ENCODE measurements around the gene ZBTB20. TPM values are rescaled to one million over a fixed set of nuclear protein-coding genes. Genes with fewer than 3 reads are reported as not detected.

Gene ZBTB20
- total and polyA plus RNA-seq, 4 donors, result 0.88 to 83.2 (median 20.4) TPM

DNA sequence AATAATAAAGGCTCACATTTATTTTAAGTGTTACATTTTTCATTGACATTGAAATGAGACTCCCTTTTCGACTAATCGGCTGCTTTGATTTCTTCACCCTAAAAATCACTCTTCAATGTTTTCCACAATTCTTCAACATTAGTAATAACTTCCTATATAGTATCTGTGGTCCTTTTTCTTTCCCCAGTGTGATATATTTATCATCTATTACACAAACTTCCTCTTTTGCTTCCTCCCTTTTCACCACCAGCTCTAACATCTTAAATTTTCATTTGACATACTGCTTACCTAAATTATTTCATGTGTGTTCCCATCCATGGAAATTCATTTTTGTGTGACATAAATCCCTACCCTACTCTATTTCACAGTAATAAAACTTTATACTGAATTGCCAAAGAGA, 608.9 kb downstream of the ZBTB20 start:
- TF ChIP-seq MAX (IDR thresholded peaks at IDR 0.05) (no peak), FOXA1 (IDR thresholded peaks at IDR 0.05) (no peak), SP1 (IDR thresholded peaks at IDR 0.05) (no peak), EGR1 (IDR thresholded peaks at IDR 0.05; ENCODE audit: low read depth in 2 of 2) (no peak), RAD21 (IDR thresholded peaks at IDR 0.05) (no peak), JUND (IDR thresholded peaks at IDR 0.05) (no peak), GABPA (IDR thresholded peaks at IDR 0.05 in 1 of 2, conservative IDR thresholded peaks at IDR 0.05 in 1 of 2) (no peak), FOXA2 (IDR thresholded peaks at IDR 0.05) (no peak), TAF1 (conservative IDR thresholded peaks at IDR 0.05) (no peak), REST (IDR thresholded peaks at IDR 0.05) (no peak)
- TF ChIP-seq, protein P1, sequence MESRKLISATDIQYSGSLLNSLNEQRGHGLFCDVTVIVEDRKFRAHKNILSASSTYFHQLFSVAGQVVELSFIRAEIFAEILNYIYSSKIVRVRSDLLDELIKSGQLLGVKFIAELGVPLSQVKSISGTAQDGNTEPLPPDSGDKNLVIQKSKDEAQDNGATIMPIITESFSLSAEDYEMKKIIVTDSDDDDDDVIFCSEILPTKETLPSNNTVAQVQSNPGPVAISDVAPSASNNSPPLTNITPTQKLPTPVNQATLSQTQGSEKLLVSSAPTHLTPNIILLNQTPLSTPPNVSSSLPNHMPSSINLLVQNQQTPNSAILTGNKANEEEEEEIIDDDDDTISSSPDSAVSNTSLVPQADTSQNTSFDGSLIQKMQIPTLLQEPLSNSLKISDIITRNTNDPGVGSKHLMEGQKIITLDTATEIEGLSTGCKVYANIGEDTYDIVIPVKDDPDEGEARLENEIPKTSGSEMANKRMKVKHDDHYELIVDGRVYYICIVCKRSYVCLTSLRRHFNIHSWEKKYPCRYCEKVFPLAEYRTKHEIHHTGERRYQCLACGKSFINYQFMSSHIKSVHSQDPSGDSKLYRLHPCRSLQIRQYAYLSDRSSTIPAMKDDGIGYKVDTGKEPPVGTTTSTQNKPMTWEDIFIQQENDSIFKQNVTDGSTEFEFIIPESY (IDR thresholded peaks at IDR 0.05), result no peak
- TF ChIP-seq, protein P2, sequence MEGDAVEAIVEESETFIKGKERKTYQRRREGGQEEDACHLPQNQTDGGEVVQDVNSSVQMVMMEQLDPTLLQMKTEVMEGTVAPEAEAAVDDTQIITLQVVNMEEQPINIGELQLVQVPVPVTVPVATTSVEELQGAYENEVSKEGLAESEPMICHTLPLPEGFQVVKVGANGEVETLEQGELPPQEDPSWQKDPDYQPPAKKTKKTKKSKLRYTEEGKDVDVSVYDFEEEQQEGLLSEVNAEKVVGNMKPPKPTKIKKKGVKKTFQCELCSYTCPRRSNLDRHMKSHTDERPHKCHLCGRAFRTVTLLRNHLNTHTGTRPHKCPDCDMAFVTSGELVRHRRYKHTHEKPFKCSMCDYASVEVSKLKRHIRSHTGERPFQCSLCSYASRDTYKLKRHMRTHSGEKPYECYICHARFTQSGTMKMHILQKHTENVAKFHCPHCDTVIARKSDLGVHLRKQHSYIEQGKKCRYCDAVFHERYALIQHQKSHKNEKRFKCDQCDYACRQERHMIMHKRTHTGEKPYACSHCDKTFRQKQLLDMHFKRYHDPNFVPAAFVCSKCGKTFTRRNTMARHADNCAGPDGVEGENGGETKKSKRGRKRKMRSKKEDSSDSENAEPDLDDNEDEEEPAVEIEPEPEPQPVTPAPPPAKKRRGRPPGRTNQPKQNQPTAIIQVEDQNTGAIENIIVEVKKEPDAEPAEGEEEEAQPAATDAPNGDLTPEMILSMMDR (IDR thresholded peaks at IDR 0.05; ENCODE audit: low read depth, low read length, missing input control), result no peak
- WGBS, result 78% methylated on average over 2 of the region's 2 CpGs

GRCh38 chr3:114528517-114528916, 618.6 kb downstream of the ZBTB20 start:
- H3K4me3 ChIP-seq (ENCODE audit: low read depth in 1 of 3, low read length in 3 of 3), result no peak overlapping the region
- no peak for DNase-seq (ENCODE audit: low spot score)
- H3K27me3 ChIP-seq (ENCODE audit: control insufficient read depth in 4 of 4, insufficient read depth in 4 of 4, low read length in 3 of 4), result no peaks in the 10 kb centered on the region
- no peak overlapping the region for H3K9ac ChIP-seq (ENCODE audit: low read depth in 1 of 2, low read length in 2 of 2)
- no peak overlapping the region for H3K27ac ChIP-seq (ENCODE audit: low read depth in 1 of 2, low read length in 2 of 2)
- WGBS, result 87% methylated on average over 3 of the region's 3 CpGs
- H3K4me1 ChIP-seq (ENCODE audit: control insufficient read depth in 4 of 4, insufficient read depth in 4 of 4, low read length in 3 of 4), result no peaks in the 10 kb centered on the region
- H3K9me3 ChIP-seq (ENCODE audit: control insufficient read depth in 4 of 4, low read length in 3 of 4), result no peaks in the 10 kb centered on the region
- H3K36me3 ChIP-seq (ENCODE audit: control insufficient read depth in 4 of 4, insufficient read depth in 3 of 4, low read depth in 1 of 4, low read length in 3 of 4), result peaks cover 0 to 10% (median 0%) of the 10 kb centered on the region in 4 donors
- TF ChIP-seq FOXA1 (IDR thresholded peaks at IDR 0.05) (no peak), NR2F2 (IDR thresholded peaks at IDR 0.05) (no peak), HNF4A (conservative IDR thresholded peaks at IDR 0.05) (no peak), RXRA (IDR thresholded peaks at IDR 0.05) (no peak), GABPA (IDR thresholded peaks at IDR 0.05 in 1 of 2, conservative IDR thresholded peaks at IDR 0.05 in 1 of 2) (no peak), HNF4G (IDR thresholded peaks at IDR 0.05) (no peak), JUND (IDR thresholded peaks at IDR 0.05) (no peak), FOXA2 (IDR thresholded peaks at IDR 0.05) (no peak), TAF1 (conservative IDR thresholded peaks at IDR 0.05) (no peak), MAX (IDR thresholded peaks at IDR 0.05) (no peak), REST (IDR thresholded peaks at IDR 0.05) (no peak), SP1 (IDR thresholded peaks at IDR 0.05) (no peak), RAD21 (IDR thresholded peaks at IDR 0.05) (no peak), YY1 (IDR thresholded peaks at IDR 0.05) (no peak)
- TF ChIP-seq, protein P2 (IDR thresholded peaks at IDR 0.05; ENCODE audit: low read depth, low read length, missing input control), result no peak

More for the DNA sequence above, 608.9 kb downstream of the ZBTB20 start:
- Histone ChIP-seq H3K36me3 (ENCODE audit: control insufficient read depth in 4 of 4, insufficient read depth in 3 of 4, low read depth in 1 of 4, low read length in 3 of 4) (no peaks in the 10 kb centered on the region), H3K4me1 (ENCODE audit: control insufficient read depth in 4 of 4, insufficient read depth in 4 of 4, low read length in 3 of 4) (no peaks in the 10 kb centered on the region), H3K27me3 (ENCODE audit: control insufficient read depth in 4 of 4, insufficient read depth in 4 of 4, low read length in 3 of 4) (no peaks in the 10 kb centered on the region), H3K27ac (ENCODE audit: low read depth in 1 of 2, low read length in 2 of 2) (no peak overlapping the region), H3K4me3 (ENCODE audit: low read depth in 1 of 3, low read length in 3 of 3) (no peak overlapping the region), H3K9me3 (ENCODE audit: control insufficient read depth in 4 of 4, low read length in 3 of 4) (no peaks in the 10 kb centered on the region), H3K9ac (ENCODE audit: low read depth in 1 of 2, low read length in 2 of 2) (no peak overlapping the region)
- no peak for DNase-seq (ENCODE audit: low spot score)

Measured in liver (tissue), 9 donors.